ENCODE data around the gene DEXI. TPM values are rescaled to one million over a fixed set of nuclear protein-coding genes. Genes with fewer than 3 reads are reported as not detected.

The DEXI gene
- total and polyA plus RNA-seq, 9 of the 15 experiments (the other 6 are each of a cell fraction or from before 2014, with no cell fraction given) = 2.9 to 40.1 (median 22.0) TPM

DNA sequence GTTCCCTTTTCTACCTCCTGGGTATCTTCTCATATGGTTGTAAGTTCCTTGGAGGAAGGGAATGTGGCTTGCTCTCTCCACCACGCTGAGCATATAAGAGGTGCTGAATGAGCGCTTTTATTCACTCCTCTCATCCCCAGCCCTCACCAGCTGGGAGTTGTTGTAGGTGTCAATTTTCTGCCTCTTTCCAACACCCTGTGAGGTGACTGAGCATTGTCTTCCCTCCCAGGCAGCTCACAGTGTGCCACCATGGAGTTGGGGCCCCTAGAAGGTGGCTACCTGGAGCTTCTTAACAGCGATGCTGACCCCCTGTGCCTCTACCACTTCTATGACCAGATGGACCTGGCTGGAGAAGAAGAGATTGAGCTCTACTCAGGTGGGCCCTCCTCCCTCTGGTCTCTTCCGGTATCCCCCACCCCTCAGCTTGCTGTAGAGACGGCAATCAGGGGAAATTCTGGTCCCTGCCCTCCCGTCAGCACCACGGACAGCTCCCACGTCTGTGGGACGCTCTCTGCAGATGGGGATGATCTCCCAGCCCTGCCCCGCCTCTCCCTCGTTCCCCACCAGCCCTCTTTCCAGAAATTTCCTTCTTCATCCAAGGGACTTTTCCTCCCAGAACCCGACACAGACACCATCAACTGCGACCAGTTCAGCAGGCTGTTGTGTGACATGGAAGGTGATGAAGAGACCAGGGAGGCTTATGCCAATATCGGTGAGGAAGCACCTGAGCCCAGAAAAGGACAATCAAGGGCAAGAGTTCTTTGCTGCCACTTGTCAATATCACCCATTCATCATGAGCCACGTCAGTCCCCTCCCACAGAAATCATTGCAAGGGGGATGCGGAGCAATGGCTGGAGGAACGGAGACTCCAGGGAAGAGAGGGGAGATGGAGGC lies 47.0 kb downstream of the DEXI start (continued):
- TF ChIP-seq, protein P1, sequence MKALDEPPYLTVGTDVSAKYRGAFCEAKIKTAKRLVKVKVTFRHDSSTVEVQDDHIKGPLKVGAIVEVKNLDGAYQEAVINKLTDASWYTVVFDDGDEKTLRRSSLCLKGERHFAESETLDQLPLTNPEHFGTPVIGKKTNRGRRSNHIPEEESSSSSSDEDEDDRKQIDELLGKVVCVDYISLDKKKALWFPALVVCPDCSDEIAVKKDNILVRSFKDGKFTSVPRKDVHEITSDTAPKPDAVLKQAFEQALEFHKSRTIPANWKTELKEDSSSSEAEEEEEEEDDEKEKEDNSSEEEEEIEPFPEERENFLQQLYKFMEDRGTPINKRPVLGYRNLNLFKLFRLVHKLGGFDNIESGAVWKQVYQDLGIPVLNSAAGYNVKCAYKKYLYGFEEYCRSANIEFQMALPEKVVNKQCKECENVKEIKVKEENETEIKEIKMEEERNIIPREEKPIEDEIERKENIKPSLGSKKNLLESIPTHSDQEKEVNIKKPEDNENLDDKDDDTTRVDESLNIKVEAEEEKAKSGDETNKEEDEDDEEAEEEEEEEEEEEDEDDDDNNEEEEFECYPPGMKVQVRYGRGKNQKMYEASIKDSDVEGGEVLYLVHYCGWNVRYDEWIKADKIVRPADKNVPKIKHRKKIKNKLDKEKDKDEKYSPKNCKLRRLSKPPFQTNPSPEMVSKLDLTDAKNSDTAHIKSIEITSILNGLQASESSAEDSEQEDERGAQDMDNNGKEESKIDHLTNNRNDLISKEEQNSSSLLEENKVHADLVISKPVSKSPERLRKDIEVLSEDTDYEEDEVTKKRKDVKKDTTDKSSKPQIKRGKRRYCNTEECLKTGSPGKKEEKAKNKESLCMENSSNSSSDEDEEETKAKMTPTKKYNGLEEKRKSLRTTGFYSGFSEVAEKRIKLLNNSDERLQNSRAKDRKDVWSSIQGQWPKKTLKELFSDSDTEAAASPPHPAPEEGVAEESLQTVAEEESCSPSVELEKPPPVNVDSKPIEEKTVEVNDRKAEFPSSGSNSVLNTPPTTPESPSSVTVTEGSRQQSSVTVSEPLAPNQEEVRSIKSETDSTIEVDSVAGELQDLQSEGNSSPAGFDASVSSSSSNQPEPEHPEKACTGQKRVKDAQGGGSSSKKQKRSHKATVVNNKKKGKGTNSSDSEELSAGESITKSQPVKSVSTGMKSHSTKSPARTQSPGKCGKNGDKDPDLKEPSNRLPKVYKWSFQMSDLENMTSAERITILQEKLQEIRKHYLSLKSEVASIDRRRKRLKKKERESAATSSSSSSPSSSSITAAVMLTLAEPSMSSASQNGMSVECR (CRISPR knock-in tag; IDR thresholded peaks at IDR 0.05) = 0 out of 2 replicates have a peak, but pooled peaks have one; percentile 47
- TF ChIP-seq MECOM (CRISPR knock-in tag; IDR thresholded peaks at IDR 0.05) = peak; percentile 65; the same call in 1 of the 2 replicates
- peak; percentile 68 for TF ChIP-seq CREM (IDR thresholded peaks at IDR 0.05; ENCODE audit: low read depth)
- TF ChIP-seq, protein P2, sequence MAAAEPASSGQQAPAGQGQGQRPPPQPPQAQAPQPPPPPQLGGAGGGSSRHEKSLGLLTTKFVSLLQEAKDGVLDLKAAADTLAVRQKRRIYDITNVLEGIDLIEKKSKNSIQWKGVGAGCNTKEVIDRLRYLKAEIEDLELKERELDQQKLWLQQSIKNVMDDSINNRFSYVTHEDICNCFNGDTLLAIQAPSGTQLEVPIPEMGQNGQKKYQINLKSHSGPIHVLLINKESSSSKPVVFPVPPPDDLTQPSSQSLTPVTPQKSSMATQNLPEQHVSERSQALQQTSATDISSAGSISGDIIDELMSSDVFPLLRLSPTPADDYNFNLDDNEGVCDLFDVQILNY (CRISPR knock-in tag; IDR thresholded peaks at IDR 0.05) = 0 out of 2 replicates have a peak, but pooled peaks have one; percentile 27
- TF ChIP-seq ZNF79 (CRISPR knock-in tag; IDR thresholded peaks at IDR 0.05; ENCODE audit: low read depth) = no peak
- TF ChIP-seq, protein P3, sequence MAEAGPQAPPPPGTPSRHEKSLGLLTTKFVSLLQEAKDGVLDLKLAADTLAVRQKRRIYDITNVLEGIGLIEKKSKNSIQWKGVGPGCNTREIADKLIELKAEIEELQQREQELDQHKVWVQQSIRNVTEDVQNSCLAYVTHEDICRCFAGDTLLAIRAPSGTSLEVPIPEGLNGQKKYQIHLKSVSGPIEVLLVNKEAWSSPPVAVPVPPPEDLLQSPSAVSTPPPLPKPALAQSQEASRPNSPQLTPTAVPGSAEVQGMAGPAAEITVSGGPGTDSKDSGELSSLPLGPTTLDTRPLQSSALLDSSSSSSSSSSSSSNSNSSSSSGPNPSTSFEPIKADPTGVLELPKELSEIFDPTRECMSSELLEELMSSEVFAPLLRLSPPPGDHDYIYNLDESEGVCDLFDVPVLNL (CRISPR knock-in tag; IDR thresholded peaks at IDR 0.05; ENCODE audit: low read depth) = 0 out of 2 replicates have a peak, but pooled peaks have one; percentile 34
- TF ChIP-seq FOXP1 (CRISPR knock-in tag; IDR thresholded peaks at IDR 0.05) = peak; percentile 66; the same call in 1 of the 2 replicates
- TF ChIP-seq, protein P4, sequence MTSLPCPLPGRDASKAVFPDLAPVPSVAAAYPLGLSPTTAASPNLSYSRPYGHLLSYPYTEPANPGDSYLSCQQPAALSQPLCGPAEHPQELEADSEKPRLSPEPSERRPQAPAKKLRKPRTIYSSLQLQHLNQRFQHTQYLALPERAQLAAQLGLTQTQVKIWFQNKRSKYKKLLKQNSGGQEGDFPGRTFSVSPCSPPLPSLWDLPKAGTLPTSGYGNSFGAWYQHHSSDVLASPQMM (CRISPR knock-in tag; IDR thresholded peaks at IDR 0.05) = no peak
- TF ChIP-seq ZNF263 (CRISPR knock-in tag; IDR thresholded peaks at IDR 0.05; ENCODE audit: borderline replicate concordance) = peak; percentile 50; the same call in 1 of the 2 replicates

All from K562 (cell line).